HG02798 (cell line): ENCODE data around the gene SPNS2.

Experiments used
- ATAC-seq: cut with Tn5 transposase; IDR thresholded peaks from one replicate; pipeline ENCODE4 v1.9.1; 2021; ENCODE audit warnings: mild to moderate bottlenecking; ENCODE audit not compliant: unreplicated experiment, poor library complexity

Gene SPNS2, protein sequence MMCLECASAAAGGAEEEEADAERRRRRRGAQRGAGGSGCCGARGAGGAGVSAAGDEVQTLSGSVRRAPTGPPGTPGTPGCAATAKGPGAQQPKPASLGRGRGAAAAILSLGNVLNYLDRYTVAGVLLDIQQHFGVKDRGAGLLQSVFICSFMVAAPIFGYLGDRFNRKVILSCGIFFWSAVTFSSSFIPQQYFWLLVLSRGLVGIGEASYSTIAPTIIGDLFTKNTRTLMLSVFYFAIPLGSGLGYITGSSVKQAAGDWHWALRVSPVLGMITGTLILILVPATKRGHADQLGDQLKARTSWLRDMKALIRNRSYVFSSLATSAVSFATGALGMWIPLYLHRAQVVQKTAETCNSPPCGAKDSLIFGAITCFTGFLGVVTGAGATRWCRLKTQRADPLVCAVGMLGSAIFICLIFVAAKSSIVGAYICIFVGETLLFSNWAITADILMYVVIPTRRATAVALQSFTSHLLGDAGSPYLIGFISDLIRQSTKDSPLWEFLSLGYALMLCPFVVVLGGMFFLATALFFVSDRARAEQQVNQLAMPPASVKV

GRCh38 chr17:4498461-4499397, at the start of gene SPNS2:
TSS of gene SPNS2 (plus strand) at chr17:4498881. CDS start at chr17:4499048, 167 bp downstream.
- ATAC-seq: peak; percentile 75

DNA sequence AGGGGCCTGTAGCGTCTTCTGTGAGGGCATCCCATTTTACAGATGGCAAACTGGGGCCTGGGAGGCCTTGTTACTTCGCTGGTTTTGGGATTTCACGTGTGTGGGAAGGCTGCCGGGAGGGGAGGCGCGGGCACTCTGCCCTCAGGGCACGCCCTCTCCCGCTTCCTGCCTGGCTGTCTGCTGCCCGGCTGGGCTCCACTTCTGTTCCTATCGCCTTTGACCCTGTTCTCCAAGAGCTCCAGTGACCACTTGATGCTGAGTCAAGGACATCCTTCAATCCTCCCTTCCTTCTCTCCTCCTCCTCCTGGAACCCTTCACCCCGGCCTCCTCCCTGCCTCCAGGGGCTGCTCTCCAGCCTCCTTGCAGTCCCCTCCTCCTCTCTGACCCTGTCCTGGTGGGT, 48.9 kb upstream of the SPNS2 start:
- ATAC-seq: no peak

GRCh38 chr17:4450710-4451316, 47.9 kb upstream of the SPNS2 start:
- ATAC-seq: no peak

GRCh38 chr17:4453812-4454591, 44.7 kb upstream of the SPNS2 start:
- ATAC-seq: no peak

DNA sequence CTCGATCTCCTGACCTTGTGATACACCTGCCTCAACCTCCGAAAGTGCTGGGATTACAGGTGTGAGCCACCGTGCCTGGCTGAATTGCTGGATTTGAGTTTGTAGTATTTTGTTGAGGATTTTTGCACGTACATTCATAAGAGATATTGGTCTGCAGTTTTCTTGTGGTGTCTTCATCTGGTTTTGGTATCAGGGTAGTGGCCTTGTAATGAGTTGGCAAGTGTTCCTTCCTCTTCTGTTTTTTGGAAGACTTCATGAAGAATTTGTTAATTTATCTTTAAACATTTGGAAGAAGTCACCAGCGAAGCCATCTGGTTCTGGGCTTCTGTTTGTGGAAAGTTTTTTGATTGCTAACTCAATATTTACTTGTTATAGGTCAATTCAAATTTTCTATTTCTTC, 38.0 kb upstream of the SPNS2 start:
- ATAC-seq: no peak

DNA sequence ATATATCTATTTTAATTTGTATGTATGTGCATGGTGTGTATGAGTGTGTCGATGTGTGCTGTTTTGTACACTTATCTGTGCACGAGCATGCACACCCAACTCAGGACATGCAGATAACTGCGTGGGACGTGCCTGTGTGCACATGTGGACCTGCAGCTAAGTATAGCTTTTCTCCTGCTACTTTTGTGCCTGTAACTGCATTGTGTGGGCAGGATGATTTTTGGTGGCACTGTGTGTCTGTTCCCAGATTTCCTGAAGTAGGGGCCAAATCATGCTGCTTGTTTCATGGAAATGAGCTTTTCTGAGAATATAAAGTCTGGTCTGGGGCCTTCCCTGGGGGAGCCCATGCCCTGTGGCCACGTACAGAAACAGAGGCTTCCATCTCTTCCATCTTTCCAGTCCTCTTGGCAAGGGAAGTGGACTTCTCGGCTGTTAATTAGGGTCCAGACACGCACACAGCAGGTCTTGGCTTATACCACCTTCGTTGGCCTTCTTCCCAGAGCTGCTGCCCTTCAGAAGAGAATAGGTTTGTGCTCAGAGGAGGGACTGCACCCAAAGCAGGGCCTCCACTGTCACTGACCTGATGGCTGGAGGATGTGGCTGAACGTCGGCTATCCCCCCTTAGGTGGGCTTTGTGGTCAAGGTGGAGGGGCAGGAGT, 34.7 kb upstream of the SPNS2 start:
- no peak for ATAC-seq

- no peak for ATAC-seq
These were observed 32.9 kb upstream of the SPNS2 start for GRCh38 chr17:4465786-4466185.

GRCh38 chr17:4467287-4467686, 31.4 kb upstream of the SPNS2 start:
- no peak for ATAC-seq

DNA sequence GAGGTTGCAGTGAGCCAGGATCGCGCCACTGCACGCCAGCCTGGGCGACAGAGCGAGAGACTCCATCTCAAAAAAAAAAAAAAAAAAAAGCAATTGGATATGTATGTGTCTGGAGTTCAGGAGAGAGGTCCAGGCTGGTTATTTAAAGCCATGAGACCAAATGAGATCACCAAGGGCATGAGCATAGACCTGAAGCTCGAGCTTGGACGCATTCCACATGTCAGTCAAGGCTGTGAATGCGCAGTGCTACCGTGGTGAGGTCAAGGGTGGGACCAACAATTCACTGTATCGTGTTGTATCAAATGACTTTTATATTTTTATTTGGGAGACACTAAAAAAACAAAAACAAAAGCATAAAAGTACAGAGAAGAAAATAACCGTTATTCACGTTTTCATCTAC, 29.1 kb upstream of the SPNS2 start:
- no peak for ATAC-seq

DNA sequence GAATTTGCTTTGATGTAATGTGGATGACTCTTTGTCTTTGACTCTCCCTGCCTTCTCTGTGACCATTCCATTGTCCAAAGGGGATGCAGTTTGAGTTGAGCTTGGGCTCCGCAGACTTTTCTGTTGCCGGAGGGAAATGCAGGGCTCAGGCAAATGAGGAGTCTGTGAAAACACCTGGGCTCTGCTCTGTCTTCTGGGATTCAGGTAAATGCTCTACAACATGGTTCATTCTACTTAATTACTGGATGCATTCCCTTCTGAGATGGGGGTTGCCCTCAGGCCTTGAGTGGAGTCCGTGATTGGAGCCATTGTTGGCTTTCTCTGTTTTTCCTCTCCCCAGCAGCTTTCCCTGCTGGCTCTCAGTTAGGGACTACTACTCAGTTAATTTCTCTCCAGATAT, 26.4 kb upstream of the SPNS2 start:
- ATAC-seq: no peak

DNA sequence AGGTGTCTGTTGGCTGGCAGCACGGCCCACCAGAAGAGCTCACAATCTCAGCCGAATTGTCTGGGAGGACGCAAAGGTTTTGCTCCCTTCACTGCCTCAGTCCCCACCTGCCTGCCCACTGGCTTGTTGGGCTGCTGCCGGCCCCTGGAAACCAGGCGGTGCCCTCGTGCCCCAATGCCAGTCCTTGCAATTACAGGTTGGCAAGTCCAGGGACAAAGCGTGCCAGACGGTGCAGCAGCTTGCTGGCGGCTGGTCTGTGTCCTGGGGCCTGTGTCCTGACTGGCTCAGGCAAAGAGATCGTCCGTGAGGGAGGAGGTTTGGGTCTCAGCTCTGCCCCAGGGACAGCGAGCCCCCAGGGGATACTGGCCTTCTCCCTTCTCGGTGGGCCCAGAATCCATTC, 24.6 kb upstream of the SPNS2 start:
- no peak for ATAC-seq

GRCh38 chr17:4475001-4475400, 23.7 kb upstream of the SPNS2 start:
- no peak for ATAC-seq

DNA sequence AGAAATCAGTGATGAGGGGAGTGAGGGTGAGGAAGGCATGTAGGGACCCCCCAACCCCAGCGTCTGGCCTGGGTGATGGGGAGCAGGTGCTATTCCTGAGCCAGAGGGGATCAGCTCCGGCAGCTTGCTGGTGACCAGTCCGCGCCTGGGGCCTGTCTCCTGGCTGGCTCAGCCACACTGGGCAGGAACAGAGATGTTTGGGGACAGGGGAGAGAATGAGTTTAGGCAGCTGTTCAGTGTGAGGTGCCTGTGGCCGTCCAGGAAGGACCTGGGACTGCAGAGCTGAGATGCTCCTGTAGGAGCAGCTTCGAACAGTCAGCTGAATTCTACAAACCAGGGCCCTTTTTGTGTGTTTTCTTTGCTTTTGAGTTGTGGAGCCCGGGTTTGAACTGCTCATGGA, 23.2 kb upstream of the SPNS2 start:
- ATAC-seq: no peak

DNA sequence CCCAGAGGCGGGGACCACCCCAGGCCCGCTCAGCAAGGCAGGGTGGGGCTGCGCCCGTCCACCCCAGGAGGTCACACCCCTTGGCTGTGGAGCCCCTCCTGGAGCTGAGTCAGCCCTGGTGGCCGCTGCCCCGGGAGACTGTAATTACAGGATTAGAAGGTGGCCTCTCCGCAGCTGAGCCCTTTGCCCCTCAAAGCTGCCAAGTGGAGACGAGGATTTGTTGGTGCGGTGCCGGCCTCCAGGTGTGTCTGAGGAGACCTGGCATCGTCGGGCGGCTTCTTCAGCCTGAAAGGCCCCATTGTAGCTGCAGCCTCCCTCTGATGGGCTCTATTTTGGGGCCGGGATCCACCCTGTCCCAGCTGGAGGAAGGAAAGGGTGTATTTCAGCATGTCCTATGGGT, 22.7 kb upstream of the SPNS2 start:
- no peak for ATAC-seq

GRCh38 chr17:4476511-4477070, 22.1 kb upstream of the SPNS2 start:
- no peak for ATAC-seq

DNA sequence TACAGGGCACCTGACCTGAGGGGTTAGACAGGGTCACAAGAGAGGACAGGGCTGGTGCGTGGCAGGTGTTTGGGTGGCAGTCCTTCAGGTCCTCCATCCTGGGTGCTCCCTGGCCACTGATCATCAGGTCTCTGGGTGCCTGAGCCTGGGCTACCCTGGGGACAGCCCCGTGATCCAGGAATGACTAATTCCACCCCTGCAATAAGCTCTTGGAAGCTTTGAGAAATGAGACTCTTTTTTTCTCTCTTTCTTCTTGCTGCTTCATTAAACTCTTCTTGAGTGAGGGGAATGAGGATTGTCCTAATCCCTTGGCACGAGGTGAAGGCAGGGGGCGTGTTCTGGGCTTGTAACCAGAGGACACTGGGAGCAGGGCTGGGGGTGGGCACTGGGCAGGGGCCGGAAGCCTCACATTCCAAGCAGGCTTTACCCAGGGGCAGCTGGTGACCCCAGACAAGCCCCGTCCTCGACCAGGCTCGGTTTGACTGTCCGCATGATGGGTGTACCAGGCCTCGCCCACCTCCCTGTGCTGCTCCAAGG, 21.4 kb upstream of the SPNS2 start:
- ATAC-seq: no peak

DNA sequence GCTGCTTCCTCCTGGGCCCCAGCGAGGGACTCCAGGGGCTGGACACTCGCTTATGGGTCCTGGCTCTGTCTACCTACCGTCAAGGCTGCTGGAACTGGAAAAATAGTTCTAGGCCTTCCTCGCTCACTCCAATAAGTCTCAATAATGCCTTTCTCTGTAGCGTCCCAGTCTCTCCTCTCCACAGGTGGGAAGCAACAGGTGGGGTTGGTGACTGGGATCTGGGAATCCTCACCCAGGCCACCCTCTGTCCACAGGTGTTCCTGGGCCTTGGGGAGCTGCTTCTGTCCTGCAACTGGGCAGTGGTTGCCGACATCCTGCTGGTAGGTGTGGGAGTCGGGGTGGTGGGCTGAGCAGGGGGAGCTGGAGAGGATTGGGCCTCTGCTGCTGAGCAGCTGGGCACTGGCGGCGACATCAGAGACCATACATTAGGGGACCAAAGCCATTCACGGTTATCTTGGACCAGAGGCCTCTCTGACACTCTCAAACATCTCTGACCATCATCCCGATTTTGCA, 20.3 kb upstream of the SPNS2 start:
- no peak for ATAC-seq

DNA sequence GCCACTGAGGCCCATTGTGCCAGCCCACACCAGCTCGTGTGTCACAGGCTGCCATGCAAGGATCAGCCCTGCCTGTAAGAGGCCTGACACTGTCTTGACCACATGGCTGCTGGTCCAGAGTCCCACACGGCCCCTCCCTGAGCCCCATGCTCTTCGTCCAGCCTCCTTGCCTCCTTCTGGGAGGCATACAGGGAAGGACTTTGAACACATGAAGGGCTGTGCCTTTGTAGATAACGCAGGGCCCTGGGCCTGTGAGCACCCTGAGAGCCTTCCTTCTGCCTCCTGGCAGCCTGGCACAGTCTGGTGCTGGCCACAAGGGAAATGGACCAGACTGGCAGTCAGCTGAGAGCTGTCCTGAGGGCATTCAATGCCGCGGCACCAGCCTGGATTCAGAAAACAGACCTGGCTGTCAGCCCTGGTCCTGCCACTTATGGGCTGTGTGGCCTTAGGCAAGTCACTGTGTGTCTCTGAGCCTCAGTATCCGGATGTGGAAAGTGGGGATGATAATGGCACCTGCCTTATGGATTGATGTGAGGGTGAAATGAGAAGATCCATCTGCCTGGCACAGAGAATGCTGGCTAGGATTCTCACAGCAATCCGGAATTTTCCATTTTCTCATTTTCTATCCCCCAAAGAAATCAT, 19.2 kb upstream of the SPNS2 start:
- ATAC-seq: no peak
